Measurements from ENCODE around the gene BGLAP. TPM values are rescaled to one million over a fixed set of nuclear protein-coding genes. Genes with fewer than 3 reads are reported as not detected.

The BGLAP gene
- total and polyA plus RNA-seq, 2 of the 13 experiments (the other 11 are each of a cell fraction or from before 2014, with no cell fraction given) = 0.62 to 1.6 TPM

- TF ChIP-seq HOXA7 (CRISPR knock-in tag; IDR thresholded peaks at IDR 0.05) (no peak), SSRP1 (CRISPR knock-in tag; IDR thresholded peaks at IDR 0.05) (peak; percentile 15; the same call in 1 of the 2 replicates), ZNF563 (CRISPR knock-in tag; IDR thresholded peaks at IDR 0.05) (peak; percentile 69), ZMYM3 (CRISPR knock-in tag; IDR thresholded peaks at IDR 0.05) (peak; percentile 43), STAT5B (CRISPR knock-in tag; IDR thresholded peaks at IDR 0.05) (no peak), AHR (CRISPR knock-in tag; IDR thresholded peaks at IDR 0.05) (peak; percentile 20; the same call in 1 of the 2 replicates), SMAD3 (CRISPR knock-in tag; IDR thresholded peaks at IDR 0.05) (no peak), RCOR2 (CRISPR knock-in tag; IDR thresholded peaks at IDR 0.05) (no peak), CREB3 (CRISPR knock-in tag; IDR thresholded peaks at IDR 0.05) (no peak)
Measured at GRCh38 chr1:156245451-156246232, 3.7 kb downstream of the BGLAP start (continued).

GRCh38 chr1:156246241-156246780 is 4.3 kb downstream of the BGLAP start:
- Histone ChIP-seq H4K20me1 (ENCODE audit: insufficient read depth, low read length) (no peaks in the 10 kb centered on the region), H3K4me2 (ENCODE audit: low read depth, low read length) (peak overlapping the region; percentile 92), H3K27me3 (ENCODE audit: control insufficient read depth in 1 of 2, insufficient read depth in 2 of 2, low read length in 2 of 2) (no peaks in the 10 kb centered on the region), H3K9me3 (ENCODE audit: low read length) (no peaks in the 10 kb centered on the region), H2AFZ (ENCODE audit: low read length) (no peak overlapping the region), H3K79me2 (ENCODE audit: insufficient read depth, low read length) (no peaks in the 10 kb centered on the region), H3K27ac (ENCODE audit: extremely low read length, insufficient read depth, low read length) (no peak overlapping the region), H3K9ac (ENCODE audit: insufficient read depth, low read depth, low read length) (peak overlapping the region; percentile 53), H3K4me1 (ENCODE audit: insufficient read depth, low read length) (peaks cover 34% of the 10 kb centered on the region), H3K36me3 (replicated peaks in 1 of 2; ENCODE audit: control insufficient read depth in 1 of 2, insufficient read depth in 2 of 2, low read length in 2 of 2) (peaks cover 9 to 20% of the 10 kb centered on the region in 2 experiments; a peak in 4 of 5 replicates), H3K4me3 (replicated peaks in 1 of 3; ENCODE audit: insufficient read depth in 1 of 3, low read depth in 2 of 3, low read length in 3 of 3) (peak overlapping the region; percentile 28 to 65 (median 30); a peak in 4 of 6 replicates)
- DNase-seq (ENCODE audit: low spot score) (no peak), ATAC-seq (no peak), FAIRE-seq (no peak)
- CTCF ChIA-PET (ENCODE audit: low intra/inter-chr PET ratio, low total read pairs) = no interaction called here
- no TSS peak for BruUV-seq (replicated peaks)
- POLR2A ChIA-PET = interaction anchor here (0.8 to 1.5 kb wide), 5 partner anchors 9 to 36 kb away, joined by 3 to 7 read pairs (median 3); partner anchors contain the start of gene SMG5
- WGBS (ENCODE audit: low lambda C conversion rate) = 47% methylated on average over 9 of the region's 10 CpGs
- intact Hi-C loops (cut with micrococcal nuclease; ENCODE audit: unreplicated experiment) = no loop called here
- in situ Hi-C loops (cut with HindIII; ENCODE audit: extremely low pct_ligation_motif_present, low pct_unique_long_range_greater_than_20kb) = no loop called here
- no peak for TF ChIP-seq ZNF75D (CRISPR knock-in tag; IDR thresholded peaks at IDR 0.05; ENCODE audit: borderline replicate concordance)
- no peak for TF ChIP-seq MYPOP (CRISPR knock-in tag; IDR thresholded peaks at IDR 0.05)
- 0 out of 2 replicates have a peak, but pooled peaks have one; percentile 10 for TF ChIP-seq ZNF619 (CRISPR knock-in tag; IDR thresholded peaks at IDR 0.05)
- TF ChIP-seq CHD4 (IDR thresholded peaks at IDR 0.05; ENCODE audit: borderline replicate concordance, low read length) = no peak
- 0 out of 2 replicates have a peak, but pooled peaks have one; percentile 7 for TF ChIP-seq RNF2 (conservative IDR thresholded peaks at IDR 0.05; ENCODE audit: low read depth)
- TF ChIP-seq MAFF (IDR thresholded peaks at IDR 0.05; ENCODE audit: low read depth, low read length) = no peak
- no peak for TF ChIP-seq PREB (CRISPR knock-in tag; IDR thresholded peaks at IDR 0.05)
- 0 out of 2 replicates have a peak, but pooled peaks have one; percentile 1 for TF ChIP-seq ZFP91 (CRISPR knock-in tag; IDR thresholded peaks at IDR 0.05; ENCODE audit: borderline replicate concordance)
- TF ChIP-seq ZBTB7A (CRISPR knock-in tag; IDR thresholded peaks at IDR 0.05) = no peak
- no peak for TF ChIP-seq ISX (CRISPR knock-in tag; conservative IDR thresholded peaks at IDR 0.05)

Measured in HepG2 (cell line).